ENCODE measurements around the gene VENTX.

VENTX gene

GRCh38 chr10:133201948-133202725 lies 35.5 kb upstream of the VENTX start:
- DNase-seq (ENCODE audit: low read depth in 2 of 3, low spot score in 1 of 3), result no peak

- no peak for DNase-seq (ENCODE audit: low read depth in 2 of 3, low spot score in 1 of 3)
Measured at GRCh38 chr10:133202778-133203651, 34.6 kb upstream of the VENTX start.

- DNase-seq (ENCODE audit: low read depth in 2 of 3, low spot score in 1 of 3), result no peak
Measured at GRCh38 chr10:133203652-133204195, 33.9 kb upstream of the VENTX start.

- DNase-seq (ENCODE audit: low read depth in 2 of 3, low spot score in 1 of 3), result no peak
Measured at GRCh38 chr10:133204226-133205015, 33.2 kb upstream of the VENTX start.

DNA sequence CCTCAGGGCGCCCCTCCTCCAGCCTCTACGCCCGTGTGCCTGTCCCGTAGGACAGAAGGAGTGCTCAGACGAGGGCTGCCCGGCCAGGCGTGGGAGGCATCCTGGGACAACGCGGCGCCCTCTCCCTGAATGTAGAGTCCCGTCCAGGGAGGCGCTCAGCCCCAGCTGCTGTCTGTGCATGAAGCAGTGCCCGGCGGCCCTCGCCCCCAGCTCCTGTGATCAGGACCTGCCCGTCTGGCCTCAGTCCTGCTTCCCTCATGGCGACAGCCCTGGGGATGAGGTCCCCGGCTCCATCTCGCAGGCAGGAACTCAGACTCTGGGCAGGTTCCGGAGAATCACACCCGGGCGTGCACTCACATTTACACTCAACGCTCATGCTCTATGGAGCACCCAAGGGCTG lies 32.5 kb upstream of the VENTX start:
- no peak for DNase-seq (ENCODE audit: low read depth in 2 of 3, low spot score in 1 of 3)

- DNase-seq (ENCODE audit: low read depth in 2 of 3, low spot score in 1 of 3), result no peak
Measured at GRCh38 chr10:133206356-133207040, 31.2 kb upstream of the VENTX start.

DNA sequence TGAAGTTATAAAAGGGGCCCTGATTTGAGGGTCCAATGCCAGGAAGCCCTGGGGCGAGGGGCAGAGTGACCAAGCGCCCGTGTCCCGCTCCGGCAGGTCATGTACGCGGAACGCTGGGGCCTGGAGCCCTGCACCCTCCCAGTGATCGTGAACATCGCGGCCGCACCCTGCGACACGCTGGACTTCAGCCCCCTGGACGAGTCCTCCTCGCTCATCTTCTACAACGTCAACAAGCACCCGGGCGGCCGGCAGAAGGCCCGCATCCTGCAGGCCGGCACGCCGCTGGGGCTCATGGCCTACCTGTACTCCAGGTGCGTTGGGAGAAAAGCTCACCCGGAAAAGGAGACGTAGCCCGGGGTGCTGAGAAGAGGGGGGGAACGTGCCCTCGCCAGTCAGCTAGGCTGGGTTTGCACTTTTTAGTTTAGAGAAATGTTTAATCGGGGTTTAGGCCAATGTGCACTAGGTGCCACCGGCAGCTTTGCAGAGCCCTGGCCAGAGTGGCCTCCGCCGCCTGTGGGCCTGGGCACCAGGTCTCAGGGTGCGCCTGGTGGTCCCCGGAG lies 30.5 kb upstream of the VENTX start:
- no peak for DNase-seq (ENCODE audit: low read depth in 2 of 3, low spot score in 1 of 3)

DNA sequence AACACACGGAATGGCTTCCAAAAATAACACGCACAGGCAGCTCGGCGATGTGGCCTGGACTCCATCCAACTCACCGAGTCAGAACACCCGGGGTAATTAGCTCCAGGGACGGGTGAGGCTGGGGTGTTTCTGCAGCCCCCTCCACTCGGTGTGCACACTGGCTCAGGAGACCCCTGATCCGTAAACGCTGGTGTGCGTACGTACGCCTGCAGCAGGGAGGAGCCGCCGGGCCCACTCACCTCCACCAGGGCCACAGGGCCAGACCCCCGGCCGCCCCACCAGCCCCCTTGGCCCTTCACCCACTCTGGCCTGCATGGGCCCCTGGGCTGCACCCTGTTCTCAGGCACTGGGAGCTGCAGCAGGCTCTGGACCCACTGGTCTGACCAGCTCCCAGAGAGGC lies 30.0 kb upstream of the VENTX start:
- DNase-seq (ENCODE audit: low read depth in 2 of 3, low spot score in 1 of 3), result no peak

DNA sequence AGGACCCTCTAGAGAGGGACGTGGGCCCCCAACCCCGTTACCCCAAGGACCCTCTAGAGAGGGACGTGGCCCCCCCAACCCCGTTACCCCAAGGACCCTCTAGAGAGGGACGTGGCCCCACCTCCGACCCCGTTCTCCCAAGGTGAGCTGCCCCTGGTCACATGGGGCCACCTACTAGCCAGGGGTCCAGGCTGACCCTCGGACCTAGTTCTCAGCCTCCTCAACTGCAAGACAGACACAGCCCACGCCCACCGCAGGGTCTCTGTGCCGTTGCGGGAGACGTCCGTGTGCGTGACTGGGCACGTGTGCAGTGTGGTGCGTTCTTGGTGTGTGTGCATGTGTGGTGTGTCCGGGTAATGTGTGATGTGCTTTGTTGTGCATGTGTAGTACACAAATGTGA lies 29.2 kb upstream of the VENTX start:
- DNase-seq (ENCODE audit: low read depth in 2 of 3, low spot score in 1 of 3), result no peak

GRCh38 chr10:133209117-133209516 lies 28.5 kb upstream of the VENTX start:
- no peak for DNase-seq (ENCODE audit: low read depth in 2 of 3, low spot score in 1 of 3)

GRCh38 chr10:133209641-133210040 lies 28.0 kb upstream of the VENTX start:
- DNase-seq (ENCODE audit: low read depth in 2 of 3, low spot score in 1 of 3), result no peak

DNA sequence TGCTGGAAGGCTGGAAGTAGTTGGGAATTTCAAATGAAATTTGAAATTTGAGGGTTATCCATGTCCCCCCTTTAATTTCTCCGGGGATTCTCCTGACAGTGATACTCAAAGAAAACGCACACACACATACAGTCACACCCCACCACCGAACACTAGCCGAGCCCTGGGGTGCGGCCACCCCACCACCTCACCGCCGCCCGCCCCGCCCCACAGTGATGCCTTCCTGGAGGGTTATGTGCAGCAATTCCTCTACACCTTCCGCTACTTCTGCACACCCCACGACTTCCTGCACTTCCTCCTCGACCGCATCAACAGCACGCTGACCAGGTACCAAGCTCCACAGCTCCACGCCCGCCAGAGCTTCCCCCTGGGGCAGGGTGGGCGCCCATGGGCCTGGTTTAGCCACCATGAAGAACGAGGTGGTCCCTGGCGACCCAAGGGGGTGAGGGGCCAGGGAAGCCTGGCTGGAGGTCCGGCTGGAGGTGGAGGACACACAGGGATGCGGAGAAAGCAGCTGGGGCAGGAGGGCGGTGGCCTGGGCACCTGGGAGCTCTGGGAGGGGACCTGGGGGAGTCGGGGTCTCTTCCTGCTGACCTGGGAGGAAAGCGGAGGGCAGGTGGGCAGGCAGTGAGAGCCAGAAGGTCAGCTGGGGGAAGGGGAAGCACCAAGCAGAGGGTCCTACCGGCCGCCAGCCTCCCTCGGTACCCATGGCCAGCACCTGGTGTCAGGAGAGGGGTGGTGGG lies 27.1 kb upstream of the VENTX start:
- no peak for DNase-seq (ENCODE audit: low read depth in 2 of 3, low spot score in 1 of 3)

DNA sequence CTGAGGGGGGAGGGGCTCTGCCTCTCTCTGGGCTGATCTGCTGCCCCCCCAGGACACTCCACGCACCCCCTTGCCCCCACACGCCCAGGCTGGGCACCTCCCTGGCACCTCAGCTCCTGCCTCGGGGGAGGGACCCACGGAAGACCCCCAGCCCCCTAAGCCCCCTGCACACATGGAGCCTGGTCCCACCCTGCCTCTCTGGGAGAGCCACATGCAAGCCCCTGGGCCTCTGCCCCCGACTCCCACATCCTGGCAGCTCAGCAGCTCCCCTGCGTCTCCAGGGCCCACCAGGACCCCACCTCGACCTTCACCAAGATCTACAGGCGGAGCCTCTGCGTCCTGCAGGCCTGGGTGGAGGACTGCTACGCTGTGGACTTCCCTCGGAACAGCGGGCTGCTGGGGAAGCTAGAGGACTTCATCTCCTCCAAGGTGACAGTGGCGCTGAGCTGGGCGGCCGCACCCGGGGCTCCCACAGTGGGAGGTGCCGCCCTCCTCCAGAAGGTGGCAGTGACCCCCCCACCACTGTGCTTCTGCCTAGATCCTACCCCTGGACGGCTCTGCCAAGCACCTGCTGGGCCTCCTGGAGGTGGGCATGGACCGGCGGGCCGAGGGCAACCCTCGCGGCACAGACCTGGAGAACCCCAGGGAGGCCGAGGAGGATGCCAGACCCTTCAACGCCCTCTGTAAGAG lies 26.4 kb upstream of the VENTX start:
- DNase-seq (ENCODE audit: low read depth in 2 of 3, low spot score in 1 of 3), result no peak

- DNase-seq (ENCODE audit: low read depth in 2 of 3, low spot score in 1 of 3), result no peak
Measured at GRCh38 chr10:133211959-133212852, 25.4 kb upstream of the VENTX start.

GRCh38 chr10:133212853-133213494 lies 24.7 kb upstream of the VENTX start:
- no peak for DNase-seq (ENCODE audit: low read depth in 2 of 3, low spot score in 1 of 3)

DNA sequence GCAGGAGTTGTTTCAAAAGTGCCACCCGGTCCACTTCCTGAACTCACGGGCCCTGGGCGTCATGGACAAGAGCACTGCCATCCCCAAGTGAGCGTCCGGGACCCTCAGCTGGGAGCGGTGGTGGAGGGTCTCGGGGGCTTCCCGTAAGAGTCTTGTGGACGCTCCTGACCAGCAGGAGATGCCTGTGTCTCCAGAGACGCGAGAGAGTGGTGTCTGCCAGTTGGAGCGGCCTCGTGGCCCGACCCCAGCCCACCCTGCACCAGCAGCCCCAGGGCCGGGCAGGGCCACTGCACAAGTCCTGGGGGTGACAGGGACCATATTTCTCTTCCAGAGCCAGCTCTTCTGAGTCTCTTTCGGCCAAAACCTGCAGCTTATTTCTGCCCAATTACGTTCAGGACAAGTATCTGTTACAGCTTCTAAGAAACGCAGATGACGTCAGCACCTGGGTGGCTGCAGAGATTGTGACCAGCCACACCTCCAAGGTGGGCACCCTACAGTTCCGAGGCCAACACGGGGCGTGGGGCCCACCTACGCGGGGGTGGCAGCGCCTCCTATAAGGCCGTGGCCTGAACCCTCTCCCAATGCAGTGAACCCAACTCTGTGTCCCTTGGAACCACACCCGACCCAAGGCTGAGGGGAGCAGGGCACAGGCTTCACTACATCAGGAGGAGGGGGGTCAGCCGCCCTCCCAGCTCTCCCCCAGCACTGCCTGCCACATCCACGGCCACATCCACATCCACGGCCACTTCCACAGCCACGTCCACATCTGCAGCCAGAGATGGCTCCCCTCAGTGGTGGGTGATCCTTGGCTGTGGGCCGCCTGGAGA lies 23.8 kb upstream of the VENTX start:
- no peak for DNase-seq (ENCODE audit: low read depth in 2 of 3, low spot score in 1 of 3)
